Measurements from ENCODE around the gene KIR2DL3. TPM values are rescaled to one million over a fixed set of nuclear protein-coding genes. Genes with fewer than 3 reads are reported as not detected.

KIR2DL3 gene
- total and polyA plus RNA-seq, 2 experiments from 2014 or later = not detected

GRCh38 chr19:54725321-54725720, 13.0 kb upstream of the KIR2DL3 start:
- Mint-ChIP-seq H3K4me1 (no peaks in the 10 kb centered on the region), H3K4me3 (no peak overlapping the region), H3K27me3 (ENCODE audit: insufficient read depth, low read depth, poor library complexity) (peaks cover 7% of the 10 kb centered on the region), H3K9me3 (peaks cover 99% of the 10 kb centered on the region), H3K27ac (no peak overlapping the region), H3K36me3 (ENCODE audit: low read depth) (peaks cover 50% of the 10 kb centered on the region)
- Histone ChIP-seq H3K4me3 (no peak overlapping the region), H3K79me2 (replicated peaks; ENCODE audit: insufficient read depth) (no peaks in the 10 kb centered on the region), H4K20me1 (replicated peaks; ENCODE audit: insufficient read depth) (no peaks in the 10 kb centered on the region), H3K4me2 (no peak overlapping the region), H3F3A (replicated peaks; ENCODE audit: low read depth) (no peaks in the 10 kb centered on the region), H3K4me1 (ENCODE audit: insufficient read depth) (no peaks in the 10 kb centered on the region), H2AFZ (no peak overlapping the region), H3K9me2 (ENCODE audit: insufficient read depth) (no peaks in the 10 kb centered on the region), H3K27me3 (ENCODE audit: insufficient read depth) (no peaks in the 10 kb centered on the region), H3K36me3 (ENCODE audit: insufficient read depth) (peaks cover 6% of the 10 kb centered on the region; the same call in 1 of the 2 replicates), H3K27ac (ENCODE audit: low read depth) (no peak overlapping the region)
- no peak for TF ChIP-seq STAT1 (IDR thresholded peaks at IDR 0.05; ENCODE audit: unreplicated experiment)
- TF ChIP-seq ZNF462 (CRISPR knock-in tag; IDR thresholded peaks at IDR 0.05) = no peak
- TF ChIP-seq JUNB (IDR thresholded peaks at IDR 0.05; ENCODE audit: unreplicated experiment) = no peak
- no peak for TF ChIP-seq POLR2AphosphoS5 (IDR thresholded peaks at IDR 0.05; ENCODE audit: low read depth)
- no peak for TF ChIP-seq ETS1 (IDR thresholded peaks at IDR 0.05)
- no peak for DNase-seq (ENCODE audit: low spot score)
- ATAC-seq = no peak

GRCh38 chr19:54727562-54727961, 10.8 kb upstream of the KIR2DL3 start:
- DNase-seq (ENCODE audit: low spot score) (no peak), ATAC-seq (no peak)
- Histone ChIP-seq H3K4me3 (no peak overlapping the region), H2AFZ (no peak overlapping the region), H3K36me3 (ENCODE audit: insufficient read depth) (no peaks in the 10 kb centered on the region), H3K4me2 (no peak overlapping the region), H3K79me2 (replicated peaks; ENCODE audit: insufficient read depth) (no peaks in the 10 kb centered on the region), H3K27ac (ENCODE audit: low read depth) (no peak overlapping the region), H3F3A (replicated peaks; ENCODE audit: low read depth) (no peaks in the 10 kb centered on the region), H4K20me1 (replicated peaks; ENCODE audit: insufficient read depth) (no peaks in the 10 kb centered on the region), H3K9me2 (ENCODE audit: insufficient read depth) (no peaks in the 10 kb centered on the region), H3K27me3 (ENCODE audit: insufficient read depth) (no peaks in the 10 kb centered on the region), H3K4me1 (ENCODE audit: insufficient read depth) (no peaks in the 10 kb centered on the region)
- Mint-ChIP-seq H3K27ac (no peak overlapping the region), H3K4me1 (no peaks in the 10 kb centered on the region), H3K36me3 (ENCODE audit: low read depth) (peaks cover 61% of the 10 kb centered on the region), H3K27me3 (ENCODE audit: insufficient read depth, low read depth, poor library complexity) (peaks cover 10% of the 10 kb centered on the region), H3K4me3 (no peak overlapping the region), H3K9me3 (peaks cover 98% of the 10 kb centered on the region)
- TF ChIP-seq CTCF (conservative IDR thresholded peaks at IDR 0.05; ENCODE audit: low read depth in 2 of 2) (no peak), ZNF114 (CRISPR knock-in tag; IDR thresholded peaks at IDR 0.05) (no peak), REST (IDR thresholded peaks at IDR 0.05; ENCODE audit: unreplicated experiment) (no peak), POLR2AphosphoS5 (IDR thresholded peaks at IDR 0.05; ENCODE audit: low read depth) (no peak), CREB1 (CRISPR knock-in tag; IDR thresholded peaks at IDR 0.05; ENCODE audit: low read depth) (no peak)

All from GM23338 (cell line).